GM21786 (cell line): ENCODE results near the gene USP28.
"Not testable (repeated sequence)": the region's sequence is repeated elsewhere in the genome, so short reads cannot be mapped to it uniquely, and the experiment has no call there.

Source experiments
- ATAC-seq: cut with Tn5 transposase; IDR thresholded peaks from one replicate; pipeline ENCODE4 v1.9.1; 2021; ENCODE audit not compliant: unreplicated experiment

The USP28 gene

GRCh38 chr11:113879446-113879845, 4.1 kb upstream of the USP28 start:
- not testable (repeated sequence) for ATAC-seq

GRCh38 chr11:113877670-113878055, 2.3 kb upstream of the USP28 start:
- ATAC-seq: no peak

GRCh38 chr11:113876798-113877669, 1.7 kb upstream of the USP28 start:
- ATAC-seq: no peak

GRCh38 chr11:113876074-113876797, 864 bp upstream of the USP28 start:
- ATAC-seq: no peak

GRCh38 chr11:113874581-113875233, 665 bp downstream of the USP28 start:
- ATAC-seq: peak; percentile 27

GRCh38 chr11:113874096-113874495, 1.3 kb downstream of the USP28 start:
- ATAC-seq: no peak

- no peak for ATAC-seq
Measured at GRCh38 chr11:113873236-113873626, 2.1 kb downstream of the USP28 start.

- no peak for ATAC-seq
Measured at GRCh38 chr11:113871336-113871735, 4.0 kb downstream of the USP28 start.

- no peak for ATAC-seq
Measured at GRCh38 chr11:113867843-113868503, 7.4 kb downstream of the USP28 start.

- ATAC-seq: no peak
Measured at GRCh38 chr11:113865873-113866272, 9.5 kb downstream of the USP28 start.

- no peak for ATAC-seq
Measured at GRCh38 chr11:113864410-113864809, 11.0 kb downstream of the USP28 start.

GRCh38 chr11:113862435-113862834, 12.9 kb downstream of the USP28 start:
- no peak for ATAC-seq

GRCh38 chr11:113859665-113860064, 15.7 kb downstream of the USP28 start:
- no peak for ATAC-seq

GRCh38 chr11:113856966-113857759, 18.2 kb downstream of the USP28 start:
- ATAC-seq: no peak

- no peak for ATAC-seq
Measured at GRCh38 chr11:113855803-113856202, 19.6 kb downstream of the USP28 start.

GRCh38 chr11:113850188-113850587, 25.2 kb downstream of the USP28 start:
- no peak for ATAC-seq

GRCh38 chr11:113849713-113850112, 25.7 kb downstream of the USP28 start:
- ATAC-seq: no peak

- ATAC-seq: no peak
Measured at GRCh38 chr11:113847580-113847979, 27.8 kb downstream of the USP28 start.

GRCh38 chr11:113847111-113847510, 28.3 kb downstream of the USP28 start:
- no peak for ATAC-seq

GRCh38 chr11:113841691-113842090, 33.7 kb downstream of the USP28 start:
- ATAC-seq: no peak
